ENCODE measurements around the gene TMEM82. TPM values are rescaled to one million over a fixed set of nuclear protein-coding genes. Genes with fewer than 3 reads are reported as not detected.
A peak's percentile ranks its signal among the peaks of the same experiment; 100 is the strongest.
"Not testable (repeated sequence)": the region's sequence is repeated elsewhere in the genome, so short reads cannot be mapped to it uniquely, and the experiment has no call there.

The TMEM82 gene
- not detected for total RNA-seq (ENCODE audit: insufficient read depth, low replicate concordance)

DNA sequence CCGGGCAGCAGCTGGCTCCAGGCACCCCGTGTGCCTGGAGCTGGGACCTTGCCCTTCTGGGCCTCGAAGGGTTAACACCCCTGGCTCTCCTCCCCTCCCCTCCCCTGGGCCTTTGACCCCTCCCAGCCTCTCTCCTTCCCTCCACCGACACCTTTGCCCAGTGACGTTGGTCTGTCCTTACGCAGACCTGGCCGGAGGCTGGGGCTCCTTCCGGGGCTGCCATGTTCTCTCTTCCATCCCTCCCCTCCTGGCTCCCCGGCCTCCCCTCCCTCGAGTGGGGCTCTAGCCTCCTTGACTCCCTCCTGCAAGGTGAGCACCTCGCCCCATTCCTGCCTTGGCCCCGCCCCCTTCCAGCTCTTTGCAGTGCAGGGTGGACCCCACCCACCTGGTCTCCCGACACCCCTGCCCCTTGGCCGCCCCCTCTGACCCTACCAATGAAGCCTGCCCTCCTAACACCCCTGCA, at the start of gene TMEM82:
Gene TMEM82, plus strand, starts transcription at position 161 of the 463 bp plus-strand sequence. Its CDS starts 61 bp downstream, at position 222.
- DNase-seq (ENCODE audit: low spot score): no peak

DNA sequence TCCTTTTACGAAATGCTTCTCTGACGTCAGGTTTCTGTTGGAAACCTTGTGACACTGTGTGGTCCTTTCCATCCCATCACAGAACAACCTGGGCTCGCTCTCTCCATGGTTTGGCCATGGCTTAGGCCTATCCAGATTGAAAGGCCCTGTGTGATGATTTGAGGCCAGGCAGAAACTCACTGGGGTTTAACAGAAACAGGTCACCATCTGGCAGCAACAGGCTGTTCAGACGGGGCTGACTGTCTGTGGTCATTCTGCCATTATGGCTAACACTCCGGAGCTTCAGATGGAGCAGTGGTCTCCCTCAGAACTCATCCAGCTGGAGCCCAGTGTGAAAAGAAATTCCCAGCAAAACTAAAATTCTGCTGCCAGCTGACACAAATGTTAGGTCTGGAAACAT, 48.9 kb upstream of the TMEM82 start:
- DNase-seq (ENCODE audit: low spot score): no peak

DNA sequence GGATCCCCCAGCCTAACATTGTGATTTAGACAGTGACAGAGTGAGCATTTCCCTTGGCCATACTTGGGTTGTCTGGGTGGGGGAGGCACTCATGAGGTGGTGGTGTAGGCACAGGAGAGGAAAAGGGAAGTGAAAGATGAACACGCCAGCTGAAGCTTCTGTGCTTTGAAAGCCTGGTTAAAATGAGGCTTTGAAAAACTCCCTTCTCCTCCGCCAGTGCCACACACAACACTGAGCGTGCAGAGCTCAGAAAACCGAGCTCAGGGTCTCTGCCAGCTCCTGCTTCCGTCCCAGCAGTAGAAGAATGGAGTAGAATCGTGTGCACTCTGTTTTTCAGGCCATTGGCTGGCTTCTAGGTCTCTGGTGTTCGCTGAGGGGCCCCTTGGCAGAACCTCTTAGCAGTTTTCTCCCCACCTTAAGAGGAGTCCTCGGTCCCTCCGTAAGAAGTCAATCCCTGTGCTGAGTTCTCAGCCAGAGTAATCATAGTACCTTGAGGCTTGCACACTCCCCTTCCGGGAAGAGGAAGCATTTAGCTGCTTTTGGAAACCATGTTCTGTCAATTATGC, 45.3 kb upstream of the TMEM82 start:
- no peak for DNase-seq (ENCODE audit: low spot score)

DNA sequence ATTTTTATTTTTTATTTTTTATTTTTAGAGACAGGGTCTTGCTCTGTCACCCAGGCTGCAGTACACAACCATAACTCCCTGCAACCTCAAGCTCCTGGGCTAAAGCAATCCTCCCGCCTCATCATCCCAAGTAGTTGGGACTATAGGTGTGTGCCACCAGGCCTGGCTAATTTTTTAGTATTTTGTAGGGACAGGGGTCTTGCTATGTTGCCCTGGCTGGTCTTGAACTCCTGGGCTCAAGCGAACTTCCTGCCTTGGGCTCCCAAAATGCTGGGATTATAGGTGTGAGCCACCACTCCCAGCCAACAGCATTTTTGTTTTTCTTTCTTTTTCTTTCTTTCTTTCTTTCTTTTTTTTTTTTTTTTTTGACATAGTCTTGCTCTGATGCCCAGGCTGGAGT, 44.1 kb upstream of the TMEM82 start:
- no peak for DNase-seq (ENCODE audit: low spot score)

DNA sequence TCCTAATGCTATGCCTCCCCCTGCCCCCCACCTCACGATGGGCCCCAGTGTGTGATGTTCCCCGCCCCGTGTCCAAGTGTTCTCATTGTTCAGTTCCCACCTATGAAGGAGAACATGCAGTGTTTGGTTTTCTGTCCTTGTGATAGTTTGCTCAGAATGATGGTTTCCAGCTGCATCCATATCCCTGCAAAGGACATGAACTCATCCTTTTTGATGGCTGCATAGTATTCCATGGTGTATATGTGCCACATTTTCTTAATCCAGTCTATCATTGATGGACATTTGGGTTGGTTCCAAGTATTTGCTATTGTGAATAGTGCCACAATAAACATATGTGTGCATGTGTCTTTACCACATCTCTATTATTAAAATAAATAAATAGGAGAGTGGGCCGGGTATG, 43.0 kb upstream of the TMEM82 start:
- not testable (repeated sequence) for DNase-seq (ENCODE audit: low spot score)

DNA sequence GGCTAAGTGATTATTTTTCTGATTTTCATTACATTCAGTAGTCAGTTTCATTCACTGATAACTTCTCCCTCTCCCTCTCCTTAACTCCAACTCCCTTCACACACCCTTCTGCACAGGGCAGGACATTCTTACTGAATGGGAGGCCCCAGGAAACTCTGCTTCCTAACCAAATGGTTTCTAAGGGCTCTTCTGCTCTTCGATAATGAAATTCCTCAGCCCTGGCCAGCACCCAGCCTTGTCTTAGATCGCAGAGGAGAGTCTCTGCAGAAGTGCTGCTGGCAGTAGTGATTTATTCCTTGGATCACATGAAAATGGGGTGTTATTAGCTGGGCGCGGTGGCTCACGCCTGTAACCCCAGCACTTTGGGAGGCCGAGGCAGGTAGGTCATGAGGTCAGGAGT, 41.8 kb upstream of the TMEM82 start:
- DNase-seq (ENCODE audit: low spot score): peak; percentile 82

DNA sequence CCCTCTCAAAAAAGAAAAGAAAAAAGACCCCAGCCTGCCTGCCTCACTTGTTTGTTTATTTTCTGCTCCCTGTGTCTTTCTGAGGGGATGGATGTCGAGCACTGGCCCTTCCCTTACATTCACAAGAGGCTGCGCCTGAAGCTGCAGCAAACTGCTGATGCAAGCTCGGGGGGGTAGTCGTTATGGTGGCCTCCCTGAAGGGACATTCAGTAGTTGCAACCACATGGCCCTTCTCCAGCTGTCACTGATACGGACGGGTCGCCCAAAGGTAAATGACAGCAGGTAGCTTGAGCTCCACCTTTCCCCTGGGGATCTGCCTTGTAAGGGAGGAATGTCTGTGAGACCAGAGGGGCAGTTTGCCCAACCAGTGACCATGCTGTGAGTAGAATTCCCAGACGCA, 40.5 kb upstream of the TMEM82 start:
- no peak for DNase-seq (ENCODE audit: low spot score)

DNA sequence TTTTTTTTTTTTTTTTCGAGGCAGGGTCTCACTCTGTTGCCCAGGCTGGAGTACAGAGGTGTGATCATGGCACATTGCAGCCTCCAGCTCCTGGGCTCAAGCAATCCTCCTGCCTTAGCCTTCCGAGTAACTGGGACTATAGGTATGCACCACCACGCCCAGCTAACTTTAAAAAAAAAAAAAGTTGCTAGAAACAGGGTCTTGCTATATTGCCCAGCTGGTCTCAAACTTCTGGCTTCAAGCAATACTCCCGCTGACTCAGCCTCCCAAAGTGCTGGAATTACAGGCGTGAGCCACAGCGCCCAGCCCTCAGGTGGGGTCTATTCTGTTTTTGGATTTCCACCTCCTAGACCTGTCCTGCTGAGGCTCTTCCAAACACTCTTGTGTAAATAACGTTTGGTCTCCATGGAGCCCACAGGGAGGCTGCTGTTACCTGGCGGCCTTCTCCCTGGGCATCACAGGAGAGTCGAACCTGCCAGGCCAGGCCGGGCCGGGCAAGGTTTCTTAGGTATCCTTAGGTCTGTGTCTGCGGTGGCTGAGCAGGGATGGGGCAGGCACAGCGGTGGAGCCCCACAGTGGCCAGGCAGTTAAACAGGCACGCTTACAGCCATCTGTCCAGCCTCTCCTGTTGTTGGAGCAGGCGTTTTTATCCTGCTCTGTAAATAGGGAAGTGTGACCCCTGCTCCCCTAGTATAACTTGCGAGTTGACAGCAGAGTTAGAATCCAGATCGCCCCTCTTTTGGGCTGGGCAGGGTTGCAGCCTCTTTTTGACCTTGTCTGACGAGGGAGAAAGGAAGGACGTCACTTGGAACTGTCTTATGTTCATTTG, 39.4 kb upstream of the TMEM82 start:
- DNase-seq (ENCODE audit: low spot score): no peak

DNA sequence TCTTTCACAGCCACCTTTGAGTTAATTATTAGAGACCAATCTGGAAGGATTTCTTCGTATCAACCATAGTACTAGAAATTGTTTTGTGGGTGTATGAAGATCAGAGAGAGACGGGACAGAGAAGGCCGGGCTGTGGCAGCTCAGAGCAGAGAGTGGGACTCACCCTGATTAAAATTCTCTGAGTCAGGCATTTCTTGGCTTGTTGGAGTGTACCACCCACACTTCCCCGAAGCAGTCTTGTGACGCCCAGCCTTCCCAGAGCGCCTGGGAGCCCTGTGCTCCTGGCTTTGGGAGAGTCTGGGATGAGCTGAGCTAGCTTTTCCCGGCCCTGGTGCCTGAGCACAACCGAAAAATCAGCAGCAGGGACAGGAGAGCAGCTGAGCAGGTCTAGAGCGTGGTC, 38.7 kb upstream of the TMEM82 start:
- DNase-seq (ENCODE audit: low spot score): peak; percentile 97

DNA sequence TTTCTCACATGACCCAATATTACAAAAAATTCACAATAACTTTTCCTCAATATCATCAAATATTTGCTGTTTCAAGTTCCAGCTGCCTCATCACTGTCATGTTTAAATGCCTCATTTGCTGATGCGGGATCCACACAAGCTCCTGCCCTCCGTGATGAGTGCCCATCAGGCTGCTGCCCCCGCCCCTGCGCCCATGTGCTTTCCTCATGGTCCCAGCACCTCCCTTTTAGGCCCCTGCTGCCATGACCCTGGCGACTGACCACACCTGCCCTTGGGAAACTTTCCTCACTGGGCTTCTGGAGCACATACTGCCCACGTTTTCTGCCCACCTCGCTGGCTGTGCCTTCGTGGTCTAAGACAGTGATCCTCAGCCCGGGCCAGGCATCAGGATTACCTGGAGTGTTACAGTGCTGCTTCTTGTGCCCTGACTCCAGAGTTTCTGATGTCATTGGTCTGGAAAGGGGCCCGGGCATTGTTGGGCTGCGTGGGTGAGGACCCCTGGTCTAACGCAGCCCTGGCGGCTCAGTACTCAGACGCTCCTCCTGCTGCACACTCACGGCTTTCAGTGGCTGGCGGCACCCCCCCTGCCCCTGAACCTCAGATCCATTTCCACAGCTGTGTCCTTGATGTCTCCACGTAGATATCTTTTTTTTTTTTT, 37.6 kb upstream of the TMEM82 start:
- DNase-seq (ENCODE audit: low spot score): no peak

DNA sequence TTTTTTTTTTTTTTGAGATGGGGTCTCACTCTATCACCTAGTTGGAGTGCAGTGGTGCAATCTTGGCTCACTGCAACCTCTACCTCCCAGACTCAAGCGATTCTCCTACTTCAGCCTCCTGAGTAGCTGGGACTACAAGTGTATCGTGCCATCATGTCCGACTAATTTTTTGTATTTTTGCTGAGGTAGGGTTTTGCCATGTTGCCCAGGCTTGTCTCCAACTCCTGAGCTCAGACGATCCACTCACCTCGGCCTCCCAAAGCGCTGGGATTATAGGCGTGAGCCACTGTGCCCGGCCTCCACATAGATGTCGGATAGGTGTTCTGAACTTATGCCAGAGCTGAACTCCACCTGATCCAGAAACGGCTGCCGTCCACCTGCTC, 37.1 kb upstream of the TMEM82 start:
- no peak for DNase-seq (ENCODE audit: low spot score)

DNA sequence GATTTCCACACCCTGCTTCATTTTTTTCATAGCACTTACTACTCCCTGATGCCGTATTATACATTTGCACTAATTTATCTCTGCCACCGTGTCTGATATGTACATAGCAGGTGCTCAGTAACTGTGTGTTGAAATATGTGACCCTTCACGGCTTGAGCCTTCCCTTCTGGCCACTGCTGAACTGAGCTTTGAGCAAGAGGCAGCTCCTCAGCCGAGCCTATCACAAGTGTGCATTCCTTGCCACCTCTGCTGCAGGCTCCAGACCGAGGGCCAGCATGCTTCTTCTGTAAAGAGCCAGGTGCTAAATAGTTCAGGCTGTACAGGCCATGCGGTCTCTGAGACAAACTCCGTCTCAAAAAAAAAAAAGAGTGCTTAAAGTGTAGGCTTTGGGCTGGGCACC, 35.5 kb upstream of the TMEM82 start:
- no peak for DNase-seq (ENCODE audit: low spot score)

DNA sequence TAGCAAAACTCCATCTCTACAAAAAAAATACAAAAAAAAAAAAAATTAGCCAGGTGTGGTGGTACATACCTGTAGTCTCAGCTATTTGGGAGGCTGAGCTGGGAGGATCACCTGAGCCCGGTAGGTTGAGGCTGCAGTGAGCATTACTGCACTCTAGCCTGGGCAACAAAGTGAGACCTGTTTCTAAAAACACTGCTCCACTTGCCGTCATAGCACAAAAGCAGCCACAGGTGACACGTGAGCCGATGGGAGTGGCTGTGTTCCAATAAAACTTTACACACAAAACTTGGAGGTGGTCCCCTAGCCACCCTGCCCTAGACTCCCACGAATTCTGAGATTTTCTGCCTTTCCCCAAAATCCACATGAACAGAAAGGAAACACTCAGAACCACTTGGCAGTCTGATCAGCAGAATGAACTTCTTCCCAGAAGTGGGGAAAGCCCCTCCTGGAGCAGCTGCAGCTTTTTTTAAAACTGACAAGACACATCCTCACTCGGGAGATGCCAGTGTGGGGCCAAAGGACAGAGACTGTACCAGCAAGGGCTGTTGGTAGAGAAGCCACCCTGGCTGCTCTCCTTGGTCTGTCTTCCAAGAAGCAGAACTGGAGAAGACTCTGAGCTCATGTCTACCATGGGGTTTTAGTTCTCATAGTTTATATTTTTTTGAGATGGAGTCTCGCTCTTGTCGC, 34.9 kb upstream of the TMEM82 start:
- no peak for DNase-seq (ENCODE audit: low spot score)

DNA sequence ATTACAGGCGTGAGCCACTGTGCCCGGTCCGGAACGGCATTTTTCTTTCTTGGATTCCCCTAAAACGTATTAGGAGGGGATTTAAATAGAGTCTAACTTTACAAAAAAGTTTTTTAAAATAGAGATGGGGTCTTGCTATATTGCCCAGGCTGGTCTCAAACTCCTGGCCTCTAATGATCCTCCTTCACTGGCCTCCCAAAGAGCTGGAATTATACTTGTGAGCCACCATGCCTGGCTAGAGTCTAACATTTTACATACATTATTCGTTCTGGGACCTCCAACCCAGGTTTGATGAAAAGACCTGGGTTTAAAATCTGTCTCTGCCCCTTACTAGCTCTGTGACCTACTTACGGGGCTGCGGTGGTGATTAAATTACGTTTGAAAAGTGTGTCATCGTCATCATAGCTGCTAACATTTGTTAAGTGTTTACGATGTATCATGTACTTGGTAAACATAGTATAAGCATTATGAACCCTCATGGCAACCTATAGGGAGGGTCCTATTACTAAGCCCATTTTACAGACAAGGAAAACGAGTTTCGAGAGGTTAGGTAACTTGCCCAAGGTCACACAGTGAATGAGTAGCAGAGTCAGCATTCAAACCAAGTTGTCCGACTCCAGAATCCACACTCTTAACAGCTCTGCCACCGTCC, 33.7 kb upstream of the TMEM82 start:
- no peak for DNase-seq (ENCODE audit: low spot score)

DNA sequence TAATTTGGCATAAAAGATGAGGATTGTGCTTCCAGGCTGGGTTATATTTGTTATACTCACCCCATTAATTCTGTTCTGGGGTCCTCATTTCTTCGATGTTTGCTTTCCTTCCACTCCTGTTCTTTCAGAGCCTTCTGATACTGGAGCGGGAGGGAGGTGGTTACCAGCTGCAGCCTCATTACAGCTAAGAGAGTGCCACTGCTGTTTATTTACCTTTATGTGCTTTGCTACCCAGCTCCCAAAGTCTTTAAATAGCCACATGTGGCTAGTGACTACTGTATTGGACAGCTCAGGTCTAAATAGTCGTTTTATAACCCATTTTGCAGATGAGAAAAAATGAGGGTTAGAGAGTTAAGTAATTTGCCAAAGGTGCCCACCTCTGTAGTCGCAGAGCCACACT, 33.1 kb upstream of the TMEM82 start:
- DNase-seq (ENCODE audit: low spot score): no peak

DNA sequence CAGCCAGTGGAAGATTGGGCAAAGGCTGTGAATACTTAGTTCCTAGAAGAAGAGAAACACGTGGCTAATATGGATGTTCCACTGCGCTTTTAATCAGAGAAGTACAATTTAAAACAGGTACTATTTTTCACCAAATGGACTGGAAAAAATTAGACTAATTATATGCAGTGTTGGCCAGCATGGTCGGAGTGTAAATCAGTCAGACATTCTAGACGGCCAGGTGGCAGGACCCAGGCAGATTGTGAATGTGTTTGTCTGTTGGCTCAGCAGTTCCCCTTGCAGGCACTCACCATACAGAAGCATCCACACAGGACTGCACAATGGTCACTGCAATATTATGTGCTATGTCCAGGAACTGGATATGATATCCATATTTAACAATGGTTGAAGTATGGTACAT, 30.1 kb upstream of the TMEM82 start:
- no peak for DNase-seq (ENCODE audit: low spot score)

DNA sequence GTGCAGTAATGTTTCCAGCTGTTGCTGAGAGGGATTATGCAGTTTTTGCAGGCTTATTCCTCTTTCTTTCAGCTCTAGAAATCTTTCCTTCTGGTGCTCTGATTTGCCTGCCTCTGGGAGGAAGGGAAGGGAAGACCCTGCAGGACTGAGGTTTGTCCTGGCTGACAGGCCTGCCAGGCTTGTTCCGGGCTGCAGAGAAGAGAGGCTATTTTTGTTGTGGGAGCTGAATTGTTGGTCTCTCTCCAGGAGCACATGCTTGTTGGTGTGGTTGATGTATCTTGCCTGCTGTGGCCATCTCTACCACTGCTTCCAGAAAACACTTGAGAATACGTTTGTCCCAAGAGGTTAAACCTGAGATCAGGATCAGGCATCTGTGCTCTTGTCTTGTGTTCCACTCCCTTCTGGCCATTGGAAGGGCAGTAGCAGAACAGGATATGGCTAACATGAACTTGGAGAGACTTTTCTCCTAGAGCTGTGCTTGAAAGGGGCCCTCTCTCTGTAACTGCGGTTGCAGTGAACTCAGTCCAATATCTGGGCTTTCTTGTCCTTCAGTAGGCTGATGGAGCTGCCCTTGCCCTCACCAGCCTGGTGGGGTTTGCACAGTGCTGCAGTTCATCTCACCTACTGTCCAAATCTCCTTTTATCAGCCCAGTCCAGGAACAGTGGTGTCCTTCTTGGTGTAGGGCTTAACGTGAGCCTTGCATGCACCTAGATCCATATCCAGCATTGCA, 27.7 kb upstream of the TMEM82 start:
- DNase-seq (ENCODE audit: low spot score): peak; percentile 95

DNA sequence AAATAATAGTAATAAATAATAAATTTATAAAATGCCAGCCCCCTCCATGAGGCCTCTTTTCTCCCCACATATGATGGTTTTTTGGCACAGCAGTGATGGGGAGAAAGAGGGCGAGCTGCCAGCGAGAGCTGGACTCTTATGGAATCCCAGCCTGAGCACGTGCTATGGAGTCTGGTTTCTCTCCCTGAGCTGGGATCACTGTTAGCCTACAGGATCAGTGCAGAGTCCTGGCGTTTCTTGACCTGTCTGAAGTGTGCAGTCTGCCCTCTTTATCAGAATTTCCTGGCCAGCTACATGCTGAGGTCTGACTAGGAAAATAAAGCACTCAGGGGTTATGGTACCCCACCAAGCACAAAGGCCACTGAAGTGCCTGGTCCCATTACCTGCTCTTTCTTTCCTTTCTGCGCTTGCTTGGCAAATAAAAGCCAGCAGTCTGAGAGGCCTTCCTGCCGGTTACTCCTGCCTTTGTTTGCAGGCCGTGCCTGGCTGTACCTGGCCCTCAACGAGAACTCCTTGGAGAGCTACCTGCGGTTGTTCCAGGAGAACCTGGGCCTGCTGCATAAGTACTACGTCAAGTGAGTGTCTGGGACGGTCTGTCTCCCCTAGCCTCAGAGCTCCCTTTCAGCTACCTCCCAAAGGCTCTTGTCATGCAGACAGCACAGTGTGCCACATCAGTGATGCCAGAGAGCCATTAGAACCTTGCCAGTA, 24.7 kb upstream of the TMEM82 start:
- peak; percentile 92 for DNase-seq (ENCODE audit: low spot score)

DNA sequence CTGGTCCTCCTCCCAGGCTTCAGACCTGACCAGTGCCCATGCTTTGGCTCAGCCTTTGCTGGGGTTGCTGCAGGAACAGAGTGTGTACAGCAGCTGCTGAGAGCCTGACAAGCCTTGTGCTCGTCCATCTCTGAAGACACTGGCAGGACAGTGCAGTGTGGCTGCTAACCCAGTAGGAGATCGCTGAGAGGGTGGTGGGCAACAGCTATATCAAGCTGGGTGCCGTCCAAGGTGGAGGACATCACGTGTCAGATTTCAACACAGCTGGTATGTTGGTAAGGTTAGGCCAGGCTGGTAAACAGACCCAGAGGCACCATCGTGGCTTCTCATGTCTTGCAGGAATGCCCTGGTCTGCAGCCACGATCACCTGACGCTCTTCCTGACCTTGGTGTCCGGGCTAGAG, 24.1 kb upstream of the TMEM82 start:
- DNase-seq (ENCODE audit: low spot score): no peak

DNA sequence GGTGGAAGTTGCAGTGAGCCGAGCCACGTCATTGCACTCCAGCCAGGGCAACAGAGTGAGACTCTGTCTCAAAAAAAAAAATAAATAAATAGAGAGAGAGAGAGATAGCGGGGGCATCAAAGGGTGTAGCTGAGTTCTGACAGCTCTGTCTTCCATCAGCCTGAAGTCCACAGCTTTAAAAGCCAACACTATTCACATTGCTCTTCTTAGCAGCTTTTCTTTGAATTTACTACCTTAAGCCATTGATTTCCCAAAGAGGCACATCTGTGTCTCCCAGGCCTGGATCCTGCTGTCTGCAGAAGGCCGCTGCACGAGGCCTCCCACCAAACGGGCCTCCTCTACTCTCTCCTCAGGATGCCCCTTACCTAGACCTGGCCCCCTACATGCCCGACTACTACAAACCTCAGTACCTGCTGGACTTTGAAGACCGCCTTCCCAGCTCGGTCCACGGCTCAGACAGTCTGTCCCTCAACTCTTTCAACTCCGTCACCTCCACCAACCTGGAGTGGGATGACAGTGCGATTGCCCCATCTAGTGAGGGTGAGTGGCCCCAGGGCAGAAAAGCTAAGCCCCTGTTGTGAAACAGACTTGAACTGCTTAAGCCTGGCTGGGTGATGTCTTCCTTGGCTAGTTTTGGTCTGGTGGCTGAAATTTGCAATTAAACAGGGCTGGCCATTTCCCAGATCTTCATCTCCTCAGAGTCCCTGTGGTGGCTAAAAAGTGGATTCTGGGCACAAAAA, 22.7 kb upstream of the TMEM82 start:
- peak; percentile 90 for DNase-seq (ENCODE audit: low spot score)

Measured in umbilical cord (tissue), 2 donors.